ENCODE results near the gene SULT1E1.

SULT1E1 gene

GRCh38 chr4:69855822-69856221 is 4.1 kb downstream of the SULT1E1 start:
- no peak for TF ChIP-seq EP300 (IDR thresholded peaks at IDR 0.05; ENCODE audit: borderline replicate concordance)
- no peak for TF ChIP-seq FOXM1 (IDR thresholded peaks at IDR 0.05; ENCODE audit: borderline replicate concordance, low read depth)
- TF ChIP-seq EGR1 (IDR thresholded peaks at IDR 0.05): no peak
- no peak for TF ChIP-seq USF1 (IDR thresholded peaks at IDR 0.05)
- TF ChIP-seq NFIC (IDR thresholded peaks at IDR 0.05): no peak

GRCh38 chr4:69849969-69850368 is 10.0 kb downstream of the SULT1E1 start:
- no peak for TF ChIP-seq USF1 (IDR thresholded peaks at IDR 0.05)

GRCh38 chr4:69849297-69849696 is 10.6 kb downstream of the SULT1E1 start:
- TF ChIP-seq EP300 (IDR thresholded peaks at IDR 0.05; ENCODE audit: borderline replicate concordance) (no peak), EGR1 (IDR thresholded peaks at IDR 0.05) (no peak), MAX (IDR thresholded peaks at IDR 0.05) (no peak), CEBPB (IDR thresholded peaks at IDR 0.05) (no peak), TAF1 (IDR thresholded peaks at IDR 0.05; ENCODE audit: low read depth) (no peak), ZBTB7A (IDR thresholded peaks at IDR 0.05; ENCODE audit: low read depth) (no peak), YY1 (IDR thresholded peaks at IDR 0.05; ENCODE audit: low read depth) (no peak), RAD21 (IDR thresholded peaks at IDR 0.05; ENCODE audit: low read depth) (no peak), FOXM1 (IDR thresholded peaks at IDR 0.05; ENCODE audit: borderline replicate concordance, low read depth) (no peak), TCF12 (IDR thresholded peaks at IDR 0.05; ENCODE audit: low read depth) (no peak), USF1 (IDR thresholded peaks at IDR 0.05) (no peak), CREB1 (IDR thresholded peaks at IDR 0.05; ENCODE audit: low read depth) (no peak), NFIC (IDR thresholded peaks at IDR 0.05) (no peak), REST (IDR thresholded peaks at IDR 0.05; ENCODE audit: low read depth) (no peak), TEAD4 (IDR thresholded peaks at IDR 0.05) (no peak)

GRCh38 chr4:69848028-69848427 is 11.9 kb downstream of the SULT1E1 start:
- TF ChIP-seq EGR1 (IDR thresholded peaks at IDR 0.05) (no peak), FOXM1 (IDR thresholded peaks at IDR 0.05; ENCODE audit: borderline replicate concordance, low read depth) (no peak), RAD21 (IDR thresholded peaks at IDR 0.05; ENCODE audit: low read depth) (no peak), USF1 (IDR thresholded peaks at IDR 0.05) (no peak), CEBPB (IDR thresholded peaks at IDR 0.05) (no peak), ZBTB7A (IDR thresholded peaks at IDR 0.05; ENCODE audit: low read depth) (no peak), NFIC (IDR thresholded peaks at IDR 0.05) (no peak), TEAD4 (IDR thresholded peaks at IDR 0.05) (no peak), MAX (IDR thresholded peaks at IDR 0.05) (no peak), EP300 (IDR thresholded peaks at IDR 0.05; ENCODE audit: borderline replicate concordance) (no peak), YY1 (IDR thresholded peaks at IDR 0.05; ENCODE audit: low read depth) (no peak), TAF1 (IDR thresholded peaks at IDR 0.05; ENCODE audit: low read depth) (no peak), REST (IDR thresholded peaks at IDR 0.05; ENCODE audit: low read depth) (no peak), TCF12 (IDR thresholded peaks at IDR 0.05; ENCODE audit: low read depth) (no peak), CREB1 (IDR thresholded peaks at IDR 0.05; ENCODE audit: low read depth) (no peak)

- no peak for TF ChIP-seq USF1 (IDR thresholded peaks at IDR 0.05)
- no peak for TF ChIP-seq TCF12 (IDR thresholded peaks at IDR 0.05; ENCODE audit: low read depth)
- no peak for TF ChIP-seq RAD21 (IDR thresholded peaks at IDR 0.05; ENCODE audit: low read depth)
- TF ChIP-seq REST (IDR thresholded peaks at IDR 0.05; ENCODE audit: low read depth): no peak
- no peak for TF ChIP-seq ZBTB7A (IDR thresholded peaks at IDR 0.05; ENCODE audit: low read depth)
- TF ChIP-seq CEBPB (IDR thresholded peaks at IDR 0.05): no peak
- TF ChIP-seq CREB1 (IDR thresholded peaks at IDR 0.05; ENCODE audit: low read depth): no peak
- TF ChIP-seq TEAD4 (IDR thresholded peaks at IDR 0.05): no peak
- TF ChIP-seq FOXM1 (IDR thresholded peaks at IDR 0.05; ENCODE audit: borderline replicate concordance, low read depth): no peak
- no peak for TF ChIP-seq EGR1 (IDR thresholded peaks at IDR 0.05)
- no peak for TF ChIP-seq EP300 (IDR thresholded peaks at IDR 0.05; ENCODE audit: borderline replicate concordance)
- TF ChIP-seq YY1 (IDR thresholded peaks at IDR 0.05; ENCODE audit: low read depth): no peak
- TF ChIP-seq NFIC (IDR thresholded peaks at IDR 0.05): no peak
- TF ChIP-seq MAX (IDR thresholded peaks at IDR 0.05): no peak
- TF ChIP-seq TAF1 (IDR thresholded peaks at IDR 0.05; ENCODE audit: low read depth): no peak
Measured at GRCh38 chr4:69843932-69844331, 16.0 kb downstream of the SULT1E1 start.
